SK-N-SH (cell line): Measurements from ENCODE around the gene PRRC2A.

Experiments used
- FOSL2 ChIP-seq: IDR thresholded peaks from 2 replicates; pipeline ENCODE4 v1.4.0; 2012; ENCODE audit warnings: low read depth, mild to moderate bottlenecking, moderate library complexity, borderline replicate concordance
- POLR2AphosphoS5 ChIP-seq: IDR thresholded peaks from 2 replicates; pipeline ENCODE4 v1.6.1; 2012; ENCODE audit warnings: low read depth, low read length

- TF ChIP-seq FOSL2 (no peak), POLR2AphosphoS5 (no peak)
Measured at GRCh38 chr6:31683591-31683990, 63.1 kb downstream of the PRRC2A start.
